GM19324 (cell line): ENCODE data around the gene KDM2B.
"Not testable (repeated sequence)": the region's sequence is repeated elsewhere in the genome, so short reads cannot be mapped to it uniquely, and the experiment has no call there.

Source experiments
- ATAC-seq: cut with Tn5 transposase; IDR thresholded peaks from one replicate; pipeline ENCODE4 v1.9.1; 2021; ENCODE audit warnings: mild to moderate bottlenecking, moderate library complexity; ENCODE audit not compliant: unreplicated experiment, low FRiP score

Gene KDM2B

DNA sequence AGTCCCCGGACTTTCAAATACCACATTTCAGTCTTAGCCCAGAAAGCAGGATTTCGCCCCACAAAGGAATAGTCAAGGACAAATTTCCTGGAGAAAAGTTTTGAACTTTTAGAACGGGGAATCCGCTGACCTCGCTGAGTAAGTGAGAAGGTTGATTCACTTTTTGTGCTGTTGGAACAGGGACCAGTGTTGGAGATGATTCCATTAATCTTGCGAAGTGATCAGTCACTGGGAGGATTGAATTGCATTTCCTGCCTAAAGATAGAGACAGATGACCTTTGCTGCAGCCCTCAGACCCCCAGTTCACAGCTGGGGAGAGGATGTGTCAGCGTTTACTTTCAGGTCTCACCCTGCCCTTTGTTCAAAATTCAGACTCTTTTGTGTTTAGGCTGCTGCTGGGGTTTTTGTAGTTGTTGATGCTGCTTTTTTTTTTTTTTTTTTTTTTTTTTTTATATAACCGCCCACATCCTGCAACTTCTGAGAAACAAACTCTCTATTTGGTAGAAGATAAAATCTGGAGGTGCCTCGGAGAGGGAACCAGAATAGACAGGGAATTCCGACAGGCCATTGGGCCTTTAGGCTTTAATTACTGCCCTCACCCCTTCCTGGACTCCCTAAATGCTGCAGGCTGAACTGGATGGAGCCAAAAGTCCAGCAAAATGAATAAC, 9.8 kb upstream of the KDM2B start:
- peak; percentile 29 for ATAC-seq

DNA sequence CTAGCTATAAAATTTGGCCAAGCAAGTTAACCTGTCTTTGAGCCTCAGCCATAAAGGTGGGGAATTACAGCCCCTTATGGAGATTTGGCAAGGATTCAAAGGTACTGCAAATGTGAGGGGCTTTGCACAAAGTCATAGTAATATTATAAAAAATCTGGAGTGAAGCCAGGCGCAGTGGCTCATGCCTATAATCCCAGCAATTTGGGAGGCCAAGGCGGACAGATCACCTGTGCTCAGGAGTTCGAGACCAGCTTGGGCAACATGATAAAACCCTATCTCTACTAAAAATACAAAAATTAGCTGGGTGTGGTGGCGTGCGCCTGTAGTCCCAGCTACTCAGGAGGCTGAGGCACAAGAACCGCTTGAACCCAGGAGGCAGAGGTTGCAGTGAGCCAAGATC, 4.1 kb upstream of the KDM2B start:
- ATAC-seq, result not testable (repeated sequence)

DNA sequence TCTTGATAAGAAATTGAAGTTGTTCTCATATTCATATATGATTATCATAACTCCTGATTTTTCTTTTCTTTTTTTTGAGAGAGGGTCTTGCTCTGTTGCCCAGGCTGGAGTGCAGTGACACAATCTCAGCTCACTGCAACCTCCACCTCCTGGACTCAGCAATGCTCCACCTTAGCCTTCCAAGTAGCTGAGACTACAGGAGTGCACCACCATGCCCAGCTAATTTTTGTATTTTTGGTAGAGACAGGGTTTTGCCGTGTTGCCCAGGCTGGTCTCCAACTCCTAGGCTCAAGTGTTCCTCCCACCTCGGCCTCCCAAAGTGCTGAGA, 2.5 kb upstream of the KDM2B start:
- ATAC-seq, result not testable (repeated sequence)

DNA sequence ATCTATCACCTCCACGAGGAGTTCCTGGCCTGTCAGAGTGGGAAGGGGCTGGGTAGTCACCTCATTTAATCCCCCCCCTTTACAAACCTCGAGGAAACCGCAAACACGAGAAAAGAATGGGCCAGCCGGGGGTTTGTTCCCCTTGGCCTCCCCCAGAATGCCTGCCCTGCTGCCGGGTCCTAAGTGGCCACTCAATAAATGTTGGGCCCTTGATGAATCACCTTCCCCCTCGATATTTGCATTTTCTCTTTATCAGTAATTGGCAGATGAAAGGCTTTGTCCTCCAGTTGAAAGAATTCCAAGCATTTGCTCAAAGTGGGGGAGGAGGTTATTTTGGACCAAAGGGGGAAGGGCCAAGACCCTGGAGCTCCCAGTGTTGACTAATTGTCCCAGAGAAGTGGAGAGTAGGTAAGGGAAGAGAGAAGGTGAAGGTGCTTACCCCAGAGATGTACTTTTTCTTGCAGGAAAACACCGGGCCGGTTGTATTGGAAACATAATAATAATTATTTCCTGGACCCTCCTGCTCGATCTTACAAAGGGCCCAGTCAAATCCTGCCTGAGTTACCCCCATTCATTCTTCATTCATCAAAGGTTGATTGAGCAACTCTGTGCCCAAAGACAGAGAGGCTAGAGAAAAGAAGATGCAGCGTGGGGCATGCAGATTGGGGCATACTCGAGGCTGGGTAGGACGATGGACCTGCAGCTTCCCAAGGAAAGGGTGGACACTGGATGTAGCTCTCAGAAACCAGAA, 1.9 kb upstream of the KDM2B start:
- no peak for ATAC-seq

DNA sequence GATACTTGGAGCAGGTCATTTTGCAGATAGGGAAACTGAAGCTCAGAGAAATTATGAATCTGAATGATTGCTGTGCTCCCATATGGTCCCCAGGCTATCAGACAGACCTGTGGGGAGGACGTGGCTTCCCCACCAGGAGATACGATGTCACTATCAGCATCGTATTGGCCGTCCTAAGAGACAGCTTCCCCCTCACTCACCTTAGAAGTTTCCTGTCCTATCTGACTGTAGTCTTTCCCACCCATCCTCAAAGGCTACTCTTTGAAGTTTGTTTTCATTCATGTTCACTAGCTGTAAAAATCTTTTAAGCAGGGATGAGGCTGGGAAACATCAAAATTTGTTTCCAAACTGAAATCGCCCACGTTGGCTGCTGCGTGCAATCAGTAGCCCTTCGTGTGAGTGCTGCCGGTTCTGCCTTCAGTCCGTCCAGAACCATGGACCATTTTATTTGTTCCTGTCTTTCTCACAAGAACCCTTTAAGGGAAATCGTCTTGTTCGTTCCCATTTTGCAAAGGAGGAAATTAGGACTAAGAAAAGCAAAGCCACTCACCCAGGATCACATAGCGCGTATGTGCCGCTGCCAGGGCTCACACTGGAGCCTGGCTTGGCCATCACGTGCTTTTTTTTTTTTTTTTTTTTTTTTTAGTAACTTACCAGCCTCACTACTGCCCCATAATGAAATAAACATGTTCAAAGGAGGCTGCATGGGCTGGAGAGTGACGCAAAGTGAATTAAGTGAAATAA, 1.0 kb upstream of the KDM2B start:
- no peak for ATAC-seq

DNA sequence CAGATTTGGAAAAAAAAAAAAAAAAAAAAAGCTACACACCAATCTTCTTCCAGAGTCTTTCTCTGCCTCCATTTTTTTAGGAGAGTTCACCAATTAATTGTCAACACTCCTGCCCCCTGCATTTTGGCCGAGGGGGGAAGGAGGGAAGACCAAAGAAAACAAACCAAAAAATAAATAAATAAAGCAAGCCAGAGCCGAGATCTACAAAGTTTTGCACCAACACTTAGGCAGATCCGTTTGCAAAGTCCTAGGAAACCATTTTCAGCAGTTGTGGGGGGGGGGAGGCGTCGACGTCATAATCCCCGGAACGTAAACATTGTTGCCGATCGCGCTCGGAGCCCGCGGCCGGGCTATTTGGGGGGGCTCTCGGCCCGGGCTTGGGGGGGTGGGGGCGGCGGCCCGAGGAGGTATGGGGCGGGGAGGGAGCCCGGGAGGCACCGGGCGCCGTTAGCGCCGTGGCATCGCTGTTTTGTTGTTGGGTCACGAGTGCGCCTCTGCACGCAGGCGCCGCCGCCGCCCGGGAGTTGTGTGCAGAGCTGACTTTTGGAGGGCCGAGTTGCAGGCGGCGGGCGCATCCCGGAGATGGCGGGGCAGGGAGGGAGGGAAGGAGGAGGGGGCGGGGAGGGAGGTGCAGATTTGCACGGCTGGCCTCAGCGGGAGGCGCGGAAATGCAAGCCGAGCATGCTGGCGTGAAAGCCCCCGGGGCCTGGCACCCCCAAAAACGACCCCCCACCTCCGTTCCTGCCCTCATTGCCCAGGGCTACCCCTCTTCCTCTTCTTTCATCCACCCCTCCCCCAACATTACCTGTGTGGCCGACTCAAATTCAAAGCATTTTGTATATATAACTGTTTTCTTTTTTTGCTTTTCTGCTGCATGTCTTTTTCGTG, 598 bp downstream of the KDM2B start:
- ATAC-seq, result no peak

DNA sequence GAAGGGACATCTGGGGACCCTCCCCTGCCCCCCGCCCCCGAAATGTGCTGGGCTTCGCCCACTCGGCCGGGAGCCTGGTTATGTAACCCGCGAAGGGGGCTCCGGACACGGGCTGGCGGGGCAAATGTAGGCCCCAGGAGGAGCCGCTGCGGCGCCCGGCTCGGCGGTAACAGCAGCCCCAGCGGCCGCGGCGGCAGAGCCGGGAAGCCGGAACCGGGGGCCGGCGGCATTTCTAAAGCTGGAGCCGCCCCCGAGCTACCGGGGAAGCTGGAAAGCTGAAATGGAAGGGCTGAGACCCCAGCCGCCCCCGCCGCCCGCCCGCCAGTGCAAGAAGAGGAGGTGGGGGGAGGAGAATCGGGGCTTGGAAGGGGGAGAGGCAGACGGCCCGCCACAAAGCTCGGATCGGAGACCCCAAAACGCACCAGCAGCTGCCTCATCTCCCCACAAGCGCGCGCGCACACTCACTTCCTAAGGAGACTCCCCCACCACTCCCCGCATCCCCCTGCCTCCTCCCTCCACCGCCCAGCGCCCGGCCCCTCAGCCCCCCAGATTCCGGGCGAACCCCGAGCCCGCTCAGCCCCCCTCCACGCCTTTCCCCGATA, 1.5 kb downstream of the KDM2B start:
- ATAC-seq, result no peak

DNA sequence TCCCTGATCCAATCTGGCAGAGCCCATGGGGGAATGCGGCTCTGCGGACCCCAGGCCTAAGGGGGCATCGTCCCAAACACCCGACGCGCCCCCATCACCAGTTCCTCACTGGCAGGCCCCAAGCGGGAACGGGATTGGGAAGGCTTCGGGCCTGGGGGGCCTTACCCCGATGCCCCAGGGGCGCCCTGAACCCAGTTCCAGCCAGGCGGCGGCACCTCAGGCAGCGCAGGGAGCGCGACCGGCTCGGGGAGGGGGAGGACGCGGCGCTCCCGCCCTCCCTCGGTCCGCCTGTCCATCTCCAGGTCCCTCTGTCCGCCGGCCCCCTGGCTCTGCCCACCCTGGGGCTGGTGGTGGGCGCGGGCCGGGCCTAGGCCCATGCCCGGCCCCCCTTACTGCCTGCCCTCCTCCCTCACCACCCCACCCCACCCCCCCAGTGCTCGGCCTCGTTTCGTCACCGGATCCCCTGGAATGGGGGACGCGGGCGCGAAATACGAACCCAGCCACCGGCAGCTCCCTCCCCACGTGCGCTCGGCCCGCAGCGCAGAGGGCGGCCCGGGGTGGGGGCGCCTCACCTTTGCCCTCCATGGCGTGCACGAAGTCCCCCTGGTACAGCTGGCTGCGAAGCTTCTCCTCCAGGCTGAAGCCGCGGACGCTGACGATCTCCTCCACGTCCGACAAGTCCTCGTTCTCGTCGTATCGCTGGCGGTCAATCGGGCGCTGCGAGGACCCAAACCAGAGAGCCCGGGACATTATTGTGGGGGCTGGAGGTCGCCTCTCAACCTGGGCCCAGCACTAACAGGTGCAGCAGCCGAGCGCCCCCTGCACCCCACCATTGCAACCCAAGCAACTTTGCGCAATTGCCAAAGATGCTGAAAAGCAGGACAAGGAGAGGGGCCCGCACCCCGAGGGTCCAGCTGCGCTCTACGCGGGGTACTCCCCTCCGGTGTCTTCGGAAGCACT, 2.3 kb downstream of the KDM2B start:
- no peak for ATAC-seq

DNA sequence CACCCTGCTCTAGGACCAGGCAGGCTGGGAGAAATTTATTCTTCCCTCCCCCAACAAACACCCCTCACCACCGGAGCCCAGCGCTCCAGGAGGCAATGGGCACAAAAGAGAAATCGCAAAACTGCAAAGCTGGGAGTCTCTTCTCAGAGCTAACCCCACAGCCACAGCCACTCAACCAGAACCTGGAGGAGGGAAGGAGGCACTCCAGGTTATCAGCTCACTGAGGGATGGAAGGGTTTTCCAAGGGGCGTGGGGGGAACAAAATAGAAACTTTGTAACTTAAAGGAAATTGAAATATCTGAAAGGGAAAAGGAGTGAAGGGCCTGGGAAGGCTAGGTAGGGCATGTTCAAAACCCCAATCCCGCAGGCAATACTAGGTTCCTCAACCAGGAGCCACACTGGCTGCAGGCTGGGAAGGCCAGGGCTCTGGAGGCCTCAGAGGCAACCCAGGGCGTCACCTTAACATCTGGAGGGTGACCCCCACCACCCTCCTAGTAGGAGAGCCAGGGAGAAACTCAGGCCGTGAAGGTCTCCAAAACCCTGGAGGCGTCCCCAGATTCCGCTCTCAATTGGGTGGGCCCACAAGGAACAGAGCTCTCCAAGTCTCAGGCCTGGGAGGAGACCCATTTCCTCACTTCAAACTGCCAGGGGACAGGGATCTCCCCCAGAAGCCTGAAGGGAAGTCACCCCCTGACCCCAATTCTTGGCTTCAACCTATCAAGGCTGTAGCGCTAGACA, 3.2 kb downstream of the KDM2B start:
- ATAC-seq, result no peak

DNA sequence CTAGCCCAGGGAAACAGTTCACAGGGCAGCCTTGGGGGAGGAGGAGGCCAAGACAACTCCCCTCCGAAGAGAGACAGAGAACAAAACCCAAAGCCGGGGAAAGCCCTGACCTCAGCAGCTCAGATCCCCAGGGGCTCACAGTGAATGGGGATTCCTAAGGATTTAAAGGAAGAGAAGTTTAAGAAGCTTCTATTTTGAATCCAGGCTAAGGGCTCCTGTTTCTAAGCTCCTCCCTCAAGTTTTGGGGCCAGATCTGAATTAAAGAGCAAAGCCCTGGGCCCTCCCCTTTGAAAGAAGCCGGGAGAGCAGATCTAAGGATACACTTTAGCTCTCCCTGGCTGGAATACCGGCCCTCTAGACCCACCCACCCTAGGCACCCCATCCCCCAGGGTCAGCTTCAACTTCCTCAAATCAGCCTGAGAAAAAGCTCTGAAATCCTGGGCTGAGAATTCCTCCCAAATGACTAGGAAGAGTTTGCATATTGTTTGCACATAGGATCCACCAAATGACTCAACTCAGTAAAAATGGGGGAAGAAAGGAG, 3.9 kb downstream of the KDM2B start:
- no peak for ATAC-seq

DNA sequence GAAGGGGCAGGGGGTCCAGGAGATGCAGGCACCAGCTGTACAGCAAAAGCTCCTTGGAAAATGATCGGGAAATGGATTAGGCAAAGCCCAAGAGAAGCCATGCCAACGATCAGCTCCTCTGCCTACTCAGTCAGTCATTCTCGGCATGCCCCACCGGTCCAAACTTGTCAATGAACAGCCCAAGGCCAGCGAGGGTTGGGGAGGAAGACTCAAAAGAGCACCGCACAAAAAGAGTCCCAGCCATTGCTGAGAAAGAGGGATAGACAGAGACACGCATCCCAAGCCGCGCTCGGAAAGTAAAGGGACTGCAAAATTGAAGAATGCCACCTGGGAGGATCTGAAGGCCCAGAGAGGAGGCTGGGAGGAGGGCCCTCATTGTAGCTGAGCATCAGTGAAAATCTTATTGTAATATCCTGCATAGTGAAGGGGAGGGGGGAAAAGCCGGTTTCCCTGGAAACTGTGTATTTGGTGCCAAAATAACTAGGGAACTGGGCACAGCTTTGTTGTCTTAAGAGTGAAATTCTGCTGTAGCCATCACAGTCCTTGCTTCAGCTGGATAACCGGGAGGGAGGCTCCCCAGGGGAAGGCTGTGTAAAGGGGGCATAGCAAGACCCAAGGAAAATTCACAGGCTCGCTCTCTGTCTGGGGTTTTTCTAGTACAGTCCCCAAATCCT, 4.7 kb downstream of the KDM2B start:
- no peak for ATAC-seq

DNA sequence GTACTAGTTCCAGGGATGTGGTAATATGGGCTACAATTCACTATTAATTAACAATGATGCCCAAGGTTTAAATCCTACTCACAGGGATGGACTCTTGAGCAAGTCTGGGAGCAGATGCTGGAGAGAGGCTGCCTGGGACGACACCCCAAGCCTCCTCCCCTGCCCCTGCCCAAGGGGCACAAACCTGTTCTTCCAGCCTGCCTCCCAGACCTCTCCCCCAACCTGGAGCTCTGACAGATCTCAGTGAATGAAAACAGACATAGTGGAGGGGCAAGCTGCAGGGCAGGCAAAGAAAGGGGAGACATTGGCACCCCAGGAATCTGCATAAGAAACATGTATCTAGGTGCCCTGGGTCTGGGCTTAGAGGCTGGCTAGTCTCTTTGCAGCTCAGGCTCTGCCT, 5.8 kb downstream of the KDM2B start:
- ATAC-seq, result no peak

DNA sequence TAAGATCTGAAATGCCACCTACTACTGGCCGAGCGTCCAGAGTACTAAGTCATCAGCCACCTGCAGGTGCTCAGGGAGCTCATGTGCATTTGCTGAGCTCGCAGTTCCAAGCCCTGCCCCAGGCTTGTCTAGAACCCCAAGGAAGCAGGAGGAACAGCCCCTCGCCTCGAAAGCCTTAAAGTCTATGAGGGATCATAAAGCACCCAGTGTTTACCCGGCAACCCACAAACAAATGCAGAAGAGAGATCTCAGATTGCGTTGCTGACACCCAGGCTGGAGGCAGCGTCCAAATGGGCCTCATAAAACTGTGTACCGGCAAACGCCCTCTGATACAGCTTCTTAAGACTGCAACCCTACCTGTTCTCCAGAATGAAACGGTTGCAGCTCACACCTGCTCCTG, 6.8 kb downstream of the KDM2B start:
- no peak for ATAC-seq

DNA sequence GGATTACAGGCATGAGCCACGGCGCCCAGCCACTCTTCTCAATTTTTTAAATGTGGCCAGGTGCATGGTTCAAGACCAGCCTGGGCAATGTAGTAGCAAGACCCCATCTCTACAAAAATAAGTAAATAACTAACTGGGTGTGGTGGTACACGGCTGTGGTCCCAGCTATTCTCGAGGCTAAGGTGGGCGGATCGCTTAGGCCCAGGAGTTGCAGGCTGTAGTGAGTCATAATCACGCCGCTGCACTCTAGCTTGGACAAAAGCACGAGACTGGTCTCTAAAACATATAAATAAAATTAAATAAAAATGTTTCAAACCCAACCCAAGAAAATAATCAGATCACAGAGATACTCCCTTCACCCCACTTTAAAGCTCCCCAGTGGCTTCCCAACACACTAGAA, 8.9 kb downstream of the KDM2B start:
- ATAC-seq, result no peak

DNA sequence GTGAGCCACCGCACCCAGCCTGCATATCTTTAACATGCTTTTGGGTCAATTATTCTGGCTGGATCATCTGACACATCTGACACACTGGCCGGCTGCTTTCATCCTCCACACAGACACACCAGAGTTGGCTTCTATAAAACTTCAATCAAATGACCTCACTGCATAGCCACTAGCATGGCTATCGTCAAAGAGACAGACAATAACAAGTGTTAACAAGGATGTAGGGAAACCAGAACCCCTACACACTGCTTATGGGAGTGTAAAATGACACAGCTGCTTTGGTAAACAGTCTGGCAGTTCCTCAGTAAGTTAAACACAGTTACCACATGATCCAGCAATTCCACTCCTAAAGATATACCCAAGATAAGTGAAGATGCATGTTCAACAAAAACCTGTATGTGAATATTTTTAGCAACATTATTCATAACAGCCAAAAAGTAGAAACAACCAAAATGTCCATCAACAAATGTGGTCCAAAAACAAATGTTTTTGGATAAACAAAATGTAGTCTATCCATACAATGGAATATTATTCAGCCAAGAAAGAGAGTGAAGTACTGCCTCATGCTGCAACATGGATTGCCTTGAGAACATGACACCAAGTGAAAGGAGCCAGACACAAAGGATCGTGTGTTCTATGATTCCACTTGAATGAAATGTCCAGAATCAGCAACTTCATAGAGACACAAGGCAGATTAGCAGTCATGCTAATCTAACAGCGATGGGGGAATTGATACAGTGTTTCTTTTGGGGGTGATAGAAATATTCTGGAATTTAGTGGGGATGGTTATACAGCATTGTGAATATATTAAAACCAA, 10.1 kb downstream of the KDM2B start:
- no peak for ATAC-seq

DNA sequence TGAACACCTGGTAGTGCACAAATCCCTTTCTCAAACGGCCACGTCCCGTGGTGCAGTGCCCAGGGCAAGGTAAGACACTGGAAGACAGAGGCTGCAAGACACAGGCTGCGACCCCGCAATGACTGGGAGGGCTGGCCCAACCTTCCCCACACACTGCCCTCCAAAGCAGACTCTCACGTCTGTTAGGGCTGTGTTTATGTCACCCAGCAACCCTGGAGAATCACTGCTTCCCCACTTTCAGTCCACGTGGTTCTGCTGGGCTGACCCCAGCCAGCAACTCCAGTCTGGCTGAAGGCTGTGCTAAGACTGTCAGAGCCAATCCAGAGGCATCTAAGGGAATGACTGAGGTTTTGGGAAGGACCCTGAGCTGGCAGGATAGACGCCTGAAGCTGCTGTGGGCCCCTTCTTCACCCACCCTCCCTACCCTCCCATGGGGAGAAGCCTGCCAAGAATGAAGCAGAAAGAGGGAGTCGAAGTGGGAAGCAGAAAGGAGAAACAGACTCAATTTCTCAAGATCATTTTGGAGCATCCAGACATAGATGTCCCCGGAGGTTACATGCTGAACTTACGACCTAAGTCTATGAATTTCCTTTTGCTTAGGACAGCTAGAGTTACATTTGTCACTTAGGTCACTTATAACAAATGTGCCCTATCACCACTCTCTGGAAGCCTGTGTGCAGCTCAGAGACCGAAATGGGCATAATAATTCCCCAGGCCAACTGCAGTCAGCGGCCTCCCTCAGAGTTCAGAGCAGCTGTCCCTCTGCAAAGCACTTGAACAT, 11.7 kb downstream of the KDM2B start:
- no peak for ATAC-seq
